Pancreas (tissue), 10 donors: ENCODE results near the gene PDS5B. TPM values are rescaled to one million over a fixed set of nuclear protein-coding genes. Genes with fewer than 3 reads are reported as not detected.
A peak's percentile ranks its signal among the peaks of the same experiment; 100 is the strongest.

Experiments used
- ATAC-seq, 4 donors: fragments of 200-7000 bp; cut with Tn5 transposase; one replicate each; pipeline versions ENCODE4 v1.8.0 to v1.9.1; 2020; ENCODE audit warnings: mild to moderate bottlenecking in 4 of 4, moderate library complexity in 4 of 4
- DNase-seq, 6 donors: peaks; one replicate each; pipeline ENCODE4 v3.0.0-alpha.2; 2020
- FAIRE-seq: peaks from 2 replicates; lab custom pipeline; 2012; peaks lifted over from hg19 to GRCh38; lab: Jason Lieb, UNC
- H3K27ac ChIP-seq, 4 donors: fragments of 200-600 bp; sonication (generic); 1 replicate in 3 of 4; 2 replicates in 1 of 4; pipeline versions ENCODE4 v1.5.0 to v1.8.0; 2020
- H3K27me3 ChIP-seq, 4 donors: fragments of 200-600 bp; one replicate each; pipeline ENCODE4 v1.8.0; 2021
- H3K36me3 ChIP-seq, 3 donors: fragments of 200-600 bp; sonication (generic) in 1 of 3; one replicate each; pipeline versions ENCODE4 v1.5.0 to v1.8.0; 2020 to 2021
- H3K4me1 ChIP-seq, 3 donors: fragments of 200-600 bp; one replicate each; pipeline ENCODE4 v1.8.0; 2021
- H3K4me3 ChIP-seq, 4 donors: fragments of 200-600 bp; sonication (generic) in 2 of 4; one replicate each; pipeline versions ENCODE4 v1.5.0 to v1.8.0; 2020 to 2021
- H3K9me3 ChIP-seq, 4 donors: fragments of 200-600 bp; one replicate each; pipeline ENCODE4 v1.8.0; 2021
- CTCF ChIP-seq, 4 donors: fragments of 200-600 bp; sonication (generic) in 3 of 4; IDR thresholded peaks; one replicate each; pipeline versions ENCODE4 v1.5.0 to v1.8.0; 2021; ENCODE audit warnings: antibody characterized with exemption in 4 of 4
- WGBS, 2 donors: extraction: QIAGEN DNeasy Blood & Tissue Kit; methylation state at CpG; one replicate each; pipeline ENCODE4 v1.1.7; 2013; 5-methylcytosine and 5-hydroxymethylcytosine counted together
- intact Hi-C, 3 donors: fragments of 100-400 bp; cut with DNase I; formaldehyde crosslinking; loops; one replicate each; pipeline versions ENCODE4 v1.11.1 to v1.14.2; 2022
- polyA plus RNA-seq, 2 donors: library from polyadenylated mRNA; stranded (reverse); fragments of 200-250 nt; gene quantifications; one replicate each; pipeline ENCODE4 v1.2.3, GENCODE V29; 2013
- total RNA-seq, 6 donors: library from RNA; stranded (reverse); fragmentation: NEBNext Ultra II Directional in 4 of 6; extraction: Animal tissue kit (Norgen Biotek cat#: 25700) in 4 of 6; gene quantifications; one replicate each; pipeline versions ENCODE4 v1.2.1 to v1.2.4, GENCODE V29; 2021 to 2023
- donor health status: healthy with polysubstance abuse.
- donor health status: DM: no; HTN: no; CAD: no; lungs with moderate emphysema.
- donor health status: DM: no; HTN: no; CAD: no.
- donor health status: control.
- donor health status: control.
- donor health status: Bipolar disorder and iron deficiency.
- donor health status: DM: yes; HTN: yes; CAD: no.
- donor health status: DM: no; HTN: no; CAD: no.
- donor health status: DM: no; HTN: no; CAD: no.
- donor health status: DM: yes; HTN: yes; CAD: no.

Gene PDS5B
- total and polyA plus RNA-seq, 8 donors: 2.9 to 19.9 (median 11.0) TPM

DNA sequence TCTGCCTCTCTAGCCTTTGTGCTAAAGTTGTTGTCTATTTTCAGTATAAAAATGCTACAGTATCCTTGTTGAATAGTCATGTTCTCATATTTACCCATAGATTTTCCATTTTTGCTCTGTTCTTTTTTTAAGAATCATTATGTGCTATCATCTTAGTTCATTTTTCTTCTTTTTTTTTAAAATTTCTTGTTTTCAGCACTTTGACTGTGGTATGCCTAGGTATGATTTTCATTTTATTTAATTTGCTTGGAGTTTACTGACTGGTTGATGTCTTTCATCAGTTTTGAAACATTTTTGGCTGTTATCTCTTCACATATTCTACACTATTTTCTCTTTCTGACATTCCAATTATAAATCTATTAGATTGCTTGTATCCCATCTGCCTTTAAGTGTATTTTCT lies 192.9 kb downstream of the PDS5B start:
- no peak for ATAC-seq
- DNase-seq: no peak
- intact Hi-C loops: no loop called here
- H3K4me3 ChIP-seq: no peak overlapping the region
- TF ChIP-seq CTCF (IDR thresholded peaks at IDR 0.05): no peak
- no peaks in the 10 kb centered on the region for H3K4me1 ChIP-seq
- no peak for FAIRE-seq
- H3K36me3 ChIP-seq: peaks cover 0 to 9% (median 0%) of the 10 kb centered on the region in 3 donors
- no peaks in the 10 kb centered on the region for H3K9me3 ChIP-seq
- H3K27me3 ChIP-seq: no peaks in the 10 kb centered on the region
- H3K27ac ChIP-seq: no peak overlapping the region

GRCh38 chr13:32781906-32782305 lies 195.7 kb downstream of the PDS5B start:
- TF ChIP-seq CTCF (IDR thresholded peaks at IDR 0.05): no peak

DNA sequence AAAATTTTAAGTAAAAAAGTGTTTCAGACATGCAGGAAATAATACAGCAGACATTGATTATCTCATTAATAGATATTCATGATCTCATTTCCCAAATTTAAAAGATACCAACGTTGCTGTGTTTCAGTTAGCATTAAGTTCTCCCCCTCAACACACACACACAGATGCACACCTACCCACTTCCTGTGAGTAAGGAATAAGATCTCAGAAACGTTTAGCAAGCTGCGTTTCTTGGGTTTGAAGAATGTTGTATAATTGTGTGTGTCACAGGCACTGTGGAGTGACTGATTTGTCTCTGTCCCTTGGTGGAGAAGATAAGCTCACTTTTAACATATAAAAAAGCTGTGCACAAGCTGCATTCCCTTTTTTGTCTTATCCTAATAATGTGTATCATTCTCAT lies 196.8 kb downstream of the PDS5B start:
- H3K36me3 ChIP-seq: peaks cover 0 to 9% (median 0%) of the 10 kb centered on the region in 3 donors
- H3K4me3 ChIP-seq: no peak overlapping the region
- DNase-seq (no peak), FAIRE-seq (no peak), ATAC-seq (no peak)
- intact Hi-C loops: no loop called here
- H3K4me1 ChIP-seq: no peaks in the 10 kb centered on the region
- H3K27me3 ChIP-seq: no peaks in the 10 kb centered on the region
- no peaks in the 10 kb centered on the region for H3K9me3 ChIP-seq
- H3K27ac ChIP-seq: no peak overlapping the region
- TF ChIP-seq CTCF (IDR thresholded peaks at IDR 0.05): no peak
- WGBS, 2 donors: 57 to 58% methylated on average over 3 of the region's 3 CpGs

More at GRCh38 chr13:32781906-32782305, 195.7 kb downstream of the PDS5B start:
- Histone ChIP-seq H3K27me3 (no peaks in the 10 kb centered on the region), H3K9me3 (no peaks in the 10 kb centered on the region), H3K36me3 (peaks cover 0 to 9% (median 0%) of the 10 kb centered on the region in 3 donors), H3K4me3 (no peak overlapping the region), H3K27ac (no peak overlapping the region), H3K4me1 (no peaks in the 10 kb centered on the region)
- FAIRE-seq: peak; percentile 49
- DNase-seq: no peak
- no peak for ATAC-seq
- 97 to 98% methylated on average over 2 of the region's 2 CpGs for WGBS, 2 donors
- intact Hi-C loops: no loop called here

GRCh38 chr13:32790731-32791130 lies 204.5 kb downstream of the PDS5B start:
- no peak for FAIRE-seq

More at GRCh38 chr13:32790731-32791130, 204.5 kb downstream of the PDS5B start:
- DNase-seq: no peak
- intact Hi-C loops: no loop called here
- 87 to 96% methylated on average over 3 of the region's 3 CpGs for WGBS, 2 donors
- Histone ChIP-seq H3K27ac (no peak overlapping the region), H3K9me3 (no peaks in the 10 kb centered on the region), H3K27me3 (no peaks in the 10 kb centered on the region), H3K36me3 (no peaks in the 10 kb centered on the region), H3K4me1 (no peaks in the 10 kb centered on the region), H3K4me3 (no peak overlapping the region)
- no peak for TF ChIP-seq CTCF (IDR thresholded peaks at IDR 0.05)
- no peak for ATAC-seq
